GM23338 (cell line): ENCODE results near the gene CITED4.

Source experiments
- CREB1 ChIP-seq: fragments of 250-450 bp; sonication (Bioruptor Pico); IDR thresholded peaks from 2 replicates; pipeline ENCODE4 v1.5.0; 2020; ENCODE audit warnings: low read depth, mild to moderate bottlenecking, moderate library complexity
- EZH2 ChIP-seq: fragments of 200-600 bp; sonication (generic); IDR thresholded peaks from one replicate; pipeline ENCODE4 v1.8.0; 2017; ENCODE audit warnings: antibody characterized with exemption, mild to moderate bottlenecking, low read depth; ENCODE audit not compliant: unreplicated experiment
- EZH2phosphoT487 ChIP-seq: fragments of 200-600 bp; sonication (generic); IDR thresholded peaks from one replicate; pipeline ENCODE4 v1.8.1; 2018; ENCODE audit warnings: antibody characterized with exemption; ENCODE audit not compliant: unreplicated experiment
- JUNB ChIP-seq: IDR thresholded peaks from one replicate; pipeline ENCODE4 v1.6.1; 2016; ENCODE audit warnings: antibody characterized with exemption; ENCODE audit not compliant: unreplicated experiment
- POLR2AphosphoS5 ChIP-seq: IDR thresholded peaks from 2 replicates; pipeline ENCODE4 v1.6.1; 2016; ENCODE audit warnings: antibody characterized with exemption, low read depth
- ZNF331 ChIP-seq: fragments of 250-450 bp; sonication (Bioruptor Pico); IDR thresholded peaks from 2 replicates; pipeline ENCODE4 v1.5.0; 2020; ENCODE audit warnings: low read depth, mild to moderate bottlenecking, moderate library complexity
- TF ChIP-seq, protein P1 (sequence below), 2 experiments: fragments of 200-600 bp in 1 of 2; sonication (generic) in 1 of 2; conservative IDR thresholded peaks; 2 replicates each; pipeline versions ENCODE4 v1.5.1 to v1.6.1; 2016 to 2017; ENCODE audit warnings: antibody characterized with exemption in 2 of 2, low read depth in 2 of 2, mild to moderate bottlenecking in 2 of 2, moderate library complexity in 1 of 2
- TF ChIP-seq, protein P2 (sequence below): IDR thresholded peaks from one replicate; pipeline ENCODE4 v1.6.1; 2018; ENCODE audit warnings: antibody characterized with exemption; ENCODE audit not compliant: unreplicated experiment
- TF ChIP-seq, protein P3 (sequence below): IDR thresholded peaks from 2 replicates; pipeline ENCODE4 v1.6.1; 2016; ENCODE audit warnings: antibody characterized with exemption

DNA sequence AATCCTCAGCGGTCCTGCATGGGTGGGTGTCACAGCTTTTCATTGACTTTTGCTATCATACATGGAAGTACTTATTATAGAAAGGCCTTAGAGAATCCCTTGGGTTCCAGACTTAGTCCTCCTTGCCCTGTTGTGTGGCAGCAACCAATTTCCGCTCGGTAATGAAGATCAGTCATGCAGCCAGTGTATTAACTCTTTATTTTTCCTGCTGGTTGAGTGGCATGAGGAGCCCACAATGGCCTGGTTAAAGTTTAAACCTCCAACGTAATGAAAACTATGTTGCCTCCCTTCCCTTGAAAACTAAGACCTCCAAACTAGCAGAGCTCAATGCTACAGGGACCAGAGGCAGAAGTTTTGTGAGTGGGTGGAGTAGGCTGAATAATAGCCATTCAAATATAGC is 20.0 kb downstream of the CITED4 start:
- TF ChIP-seq, protein P1, sequence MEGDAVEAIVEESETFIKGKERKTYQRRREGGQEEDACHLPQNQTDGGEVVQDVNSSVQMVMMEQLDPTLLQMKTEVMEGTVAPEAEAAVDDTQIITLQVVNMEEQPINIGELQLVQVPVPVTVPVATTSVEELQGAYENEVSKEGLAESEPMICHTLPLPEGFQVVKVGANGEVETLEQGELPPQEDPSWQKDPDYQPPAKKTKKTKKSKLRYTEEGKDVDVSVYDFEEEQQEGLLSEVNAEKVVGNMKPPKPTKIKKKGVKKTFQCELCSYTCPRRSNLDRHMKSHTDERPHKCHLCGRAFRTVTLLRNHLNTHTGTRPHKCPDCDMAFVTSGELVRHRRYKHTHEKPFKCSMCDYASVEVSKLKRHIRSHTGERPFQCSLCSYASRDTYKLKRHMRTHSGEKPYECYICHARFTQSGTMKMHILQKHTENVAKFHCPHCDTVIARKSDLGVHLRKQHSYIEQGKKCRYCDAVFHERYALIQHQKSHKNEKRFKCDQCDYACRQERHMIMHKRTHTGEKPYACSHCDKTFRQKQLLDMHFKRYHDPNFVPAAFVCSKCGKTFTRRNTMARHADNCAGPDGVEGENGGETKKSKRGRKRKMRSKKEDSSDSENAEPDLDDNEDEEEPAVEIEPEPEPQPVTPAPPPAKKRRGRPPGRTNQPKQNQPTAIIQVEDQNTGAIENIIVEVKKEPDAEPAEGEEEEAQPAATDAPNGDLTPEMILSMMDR (conservative IDR thresholded peaks at IDR 0.05; ENCODE audit: low read depth in 2 of 2) = no peak
- no peak for TF ChIP-seq CREB1 (CRISPR knock-in tag)
- no peak for TF ChIP-seq EZH2phosphoT487
- TF ChIP-seq, protein P2, sequence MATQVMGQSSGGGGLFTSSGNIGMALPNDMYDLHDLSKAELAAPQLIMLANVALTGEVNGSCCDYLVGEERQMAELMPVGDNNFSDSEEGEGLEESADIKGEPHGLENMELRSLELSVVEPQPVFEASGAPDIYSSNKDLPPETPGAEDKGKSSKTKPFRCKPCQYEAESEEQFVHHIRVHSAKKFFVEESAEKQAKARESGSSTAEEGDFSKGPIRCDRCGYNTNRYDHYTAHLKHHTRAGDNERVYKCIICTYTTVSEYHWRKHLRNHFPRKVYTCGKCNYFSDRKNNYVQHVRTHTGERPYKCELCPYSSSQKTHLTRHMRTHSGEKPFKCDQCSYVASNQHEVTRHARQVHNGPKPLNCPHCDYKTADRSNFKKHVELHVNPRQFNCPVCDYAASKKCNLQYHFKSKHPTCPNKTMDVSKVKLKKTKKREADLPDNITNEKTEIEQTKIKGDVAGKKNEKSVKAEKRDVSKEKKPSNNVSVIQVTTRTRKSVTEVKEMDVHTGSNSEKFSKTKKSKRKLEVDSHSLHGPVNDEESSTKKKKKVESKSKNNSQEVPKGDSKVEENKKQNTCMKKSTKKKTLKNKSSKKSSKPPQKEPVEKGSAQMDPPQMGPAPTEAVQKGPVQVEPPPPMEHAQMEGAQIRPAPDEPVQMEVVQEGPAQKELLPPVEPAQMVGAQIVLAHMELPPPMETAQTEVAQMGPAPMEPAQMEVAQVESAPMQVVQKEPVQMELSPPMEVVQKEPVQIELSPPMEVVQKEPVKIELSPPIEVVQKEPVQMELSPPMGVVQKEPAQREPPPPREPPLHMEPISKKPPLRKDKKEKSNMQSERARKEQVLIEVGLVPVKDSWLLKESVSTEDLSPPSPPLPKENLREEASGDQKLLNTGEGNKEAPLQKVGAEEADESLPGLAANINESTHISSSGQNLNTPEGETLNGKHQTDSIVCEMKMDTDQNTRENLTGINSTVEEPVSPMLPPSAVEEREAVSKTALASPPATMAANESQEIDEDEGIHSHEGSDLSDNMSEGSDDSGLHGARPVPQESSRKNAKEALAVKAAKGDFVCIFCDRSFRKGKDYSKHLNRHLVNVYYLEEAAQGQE = no peak
- TF ChIP-seq EZH2 = no peak
- TF ChIP-seq JUNB = no peak
- no peak for TF ChIP-seq POLR2AphosphoS5
- TF ChIP-seq, protein P3, sequence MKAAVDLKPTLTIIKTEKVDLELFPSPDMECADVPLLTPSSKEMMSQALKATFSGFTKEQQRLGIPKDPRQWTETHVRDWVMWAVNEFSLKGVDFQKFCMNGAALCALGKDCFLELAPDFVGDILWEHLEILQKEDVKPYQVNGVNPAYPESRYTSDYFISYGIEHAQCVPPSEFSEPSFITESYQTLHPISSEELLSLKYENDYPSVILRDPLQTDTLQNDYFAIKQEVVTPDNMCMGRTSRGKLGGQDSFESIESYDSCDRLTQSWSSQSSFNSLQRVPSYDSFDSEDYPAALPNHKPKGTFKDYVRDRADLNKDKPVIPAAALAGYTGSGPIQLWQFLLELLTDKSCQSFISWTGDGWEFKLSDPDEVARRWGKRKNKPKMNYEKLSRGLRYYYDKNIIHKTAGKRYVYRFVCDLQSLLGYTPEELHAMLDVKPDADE = no peak
- no peak for TF ChIP-seq ZNF331 (CRISPR knock-in tag)
